SK-N-SH (cell line): ENCODE results near the gene STAT5B. TPM values are rescaled to one million over a fixed set of nuclear protein-coding genes. Genes with fewer than 3 reads are reported as not detected.

Source experiments
- CTCF ChIA-PET: fragments of 300-600, 350-600 bp; formaldehyde crosslinking; extraction: SDS; loops from one replicate; lab custom pipeline; 2021; lab: Yijun Ruan, JAX
- POLR2A ChIA-PET: fragments of 350-600 bp; sonication (Branson Sonifier 250); formaldehyde crosslinking; extraction: SDS; loops from one replicate; lab custom pipeline; 2020; ENCODE audit warnings: antibody characterized with exemption, inconsistent platforms; lab: Yijun Ruan, JAX
- DNase-seq: peaks from one replicate; pipeline ENCODE4 v3.0.0; 2012
- H2AFZ ChIP-seq: fragments of 200-600 bp; sonication (generic); 2 replicates; pipeline ENCODE4 v1.8.1; 2016; ENCODE audit warnings: antibody characterized with exemption, mild to moderate bottlenecking, low read depth
- H3F3A ChIP-seq: fragments of 200-600 bp; sonication (generic); replicated peaks from 2 replicates; pipeline ENCODE3; 2016; ENCODE audit warnings: antibody characterized with exemption, mild to moderate bottlenecking; ENCODE audit not compliant: insufficient read depth
- H3K27ac ChIP-seq, 2 experiments: fragments of 200-500 bp in 1 of 2; fragments of 200-600 bp in 1 of 2; sonication (Bioruptor generic) in 1 of 2; sonication (generic), shearing (Covaris generic) in 1 of 2; 2 replicates each; pipeline versions ENCODE4 v1.5.1 to v1.6.1; 2014 to 2016; ENCODE audit warnings: low read depth in 2 of 2, inconsistent platforms in 1 of 2, low read length in 1 of 2, mild to moderate bottlenecking in 1 of 2, mixed read lengths in 1 of 2
- H3K27me3 ChIP-seq: fragments of 200-600 bp; sonication (generic), shearing (Covaris generic); 2 replicates; pipeline ENCODE4 v1.6.1; 2016; ENCODE audit warnings: mixed run types; ENCODE audit not compliant: insufficient read depth
- H3K36me3 ChIP-seq, 2 experiments: fragments of 200-500 bp in 1 of 2; fragments of 200-600 bp in 1 of 2; sonication (Bioruptor generic) in 1 of 2; sonication (generic) in 1 of 2; replicated peaks in 1 of 2; 2 replicates each; pipeline versions ENCODE3 to v1.5.1; 2014 to 2016; ENCODE audit warnings: low read length in 1 of 2, mild to moderate bottlenecking in 1 of 2; ENCODE audit not compliant: insufficient read depth in 2 of 2, control insufficient read depth in 1 of 2
- H3K4me1 ChIP-seq, 2 experiments: fragments of 200-500 bp in 1 of 2; fragments of 200-600 bp in 1 of 2; sonication (Bioruptor generic) in 1 of 2; sonication (generic), shearing (Covaris generic) in 1 of 2; 2 replicates each; pipeline versions ENCODE4 v1.5.1 to v1.6.1; 2014 to 2016; ENCODE audit warnings: low read depth in 1 of 2, low read length in 1 of 2, mixed run types in 1 of 2; ENCODE audit not compliant: insufficient read depth in 2 of 2, control insufficient read depth in 1 of 2
- H3K4me2 ChIP-seq: fragments of 200-600 bp; sonication (generic), shearing (Covaris generic); 2 replicates; pipeline ENCODE4 v1.6.1; 2017; ENCODE audit warnings: mixed run types
- H3K4me3 ChIP-seq, 2 experiments: fragments of 200-500 bp in 1 of 2; fragments of 200-600 bp in 1 of 2; sonication (Bioruptor generic) in 1 of 2; sonication (generic), shearing (Covaris generic) in 1 of 2; 2 replicates each; pipeline versions ENCODE4 v1.5.1 to v1.8.1; 2014 to 2016; ENCODE audit warnings: low read depth in 2 of 2, inconsistent platforms in 1 of 2, low read length in 1 of 2, mild to moderate bottlenecking in 1 of 2, mixed read lengths in 1 of 2, moderate library complexity in 1 of 2
- H3K79me2 ChIP-seq: fragments of 200-600 bp; sonication (generic); 2 replicates; pipeline ENCODE4 v1.8.1; 2017; ENCODE audit warnings: mild to moderate bottlenecking; ENCODE audit not compliant: insufficient read depth
- H3K9ac ChIP-seq: fragments of 200-600 bp; sonication (generic); 2 replicates; pipeline ENCODE4 v1.6.1; 2017; ENCODE audit warnings: mixed run types
- H3K9me2 ChIP-seq: fragments of 200-600 bp; sonication (generic); 2 replicates; pipeline ENCODE4 v1.6.1; 2017; ENCODE audit warnings: mixed run types
- H3K9me3 ChIP-seq: fragments of 200-600 bp; sonication (generic); 2 replicates; pipeline ENCODE4 v1.6.1; 2017; ENCODE audit warnings: mixed run types, mild to moderate bottlenecking, moderate library complexity
- H4K20me1 ChIP-seq: fragments of 200-600 bp; sonication (generic); 2 replicates; pipeline ENCODE4 v1.6.1; 2017; ENCODE audit warnings: mild to moderate bottlenecking, mixed run types; ENCODE audit not compliant: insufficient read depth
- CHD2 ChIP-seq: fragments of 150-350 bp; IDR thresholded peaks from 2 replicates; pipeline ENCODE4 v1.6.1; 2018; ENCODE audit warnings: low read length; ENCODE audit not compliant: partially characterized antibody
- FOSL2 ChIP-seq: IDR thresholded peaks from 2 replicates; pipeline ENCODE4 v1.4.0; 2012; ENCODE audit warnings: low read depth, mild to moderate bottlenecking, moderate library complexity, borderline replicate concordance
- GABPA ChIP-seq: IDR thresholded peaks from 2 replicates; pipeline ENCODE4 v1.4.0; 2012; ENCODE audit warnings: low read depth, mild to moderate bottlenecking
- GATA2 ChIP-seq: sonication (generic); formaldehyde crosslinking; IDR thresholded peaks from 2 replicates; pipeline ENCODE4 v1.5.0; 2020; ENCODE audit warnings: mild to moderate bottlenecking, missing genetic modification reagents
- JUND ChIP-seq: IDR thresholded peaks from 2 replicates; pipeline ENCODE4 v1.4.0; 2012
- NFIC ChIP-seq: IDR thresholded peaks from 2 replicates; pipeline ENCODE4 v1.4.0; 2012; ENCODE audit warnings: borderline replicate concordance
- NRF1 ChIP-seq: IDR thresholded peaks from 2 replicates; pipeline ENCODE4 v1.6.1; 2012; ENCODE audit warnings: low read depth, mild to moderate bottlenecking, low read length
- RAD21 ChIP-seq: IDR thresholded peaks from 2 replicates; pipeline ENCODE4 v1.6.1; 2012; ENCODE audit warnings: mild to moderate bottlenecking, low read length
- RFX5 ChIP-seq: IDR thresholded peaks from 2 replicates; pipeline ENCODE4 v1.6.1; 2012; ENCODE audit warnings: mild to moderate bottlenecking, improper control_type of control experiment, low read length
- RXRA ChIP-seq: IDR thresholded peaks from 2 replicates; pipeline ENCODE4 v1.4.0; 2012; ENCODE audit warnings: low read depth, mild to moderate bottlenecking, borderline replicate concordance
- TEAD4 ChIP-seq: IDR thresholded peaks from 2 replicates; pipeline ENCODE4 v1.4.0; 2012; ENCODE audit warnings: mild to moderate bottlenecking, borderline replicate concordance; ENCODE audit not compliant: insufficient read depth
- YY1 ChIP-seq: IDR thresholded peaks from 2 replicates; pipeline ENCODE4 v1.4.0; 2012; ENCODE audit warnings: low read depth, mild to moderate bottlenecking
- WGBS: methylation state at CpG from one replicate; pipeline ENCODE4 v1.1.6; 2017; ENCODE audit warnings: low lambda C conversion rate; 5-methylcytosine and 5-hydroxymethylcytosine counted together
- polyA plus RNA-seq, 3 experiments: library from polyadenylated mRNA; depleted of rRNA; stranded (reverse); fragments of >200 nt; gene quantifications; 2 replicates each; pipeline ENCODE4 v1.2.3, GENCODE V29; 2012
- TF ChIP-seq, protein P1 (sequence below): fragments of 150-350 bp; IDR thresholded peaks from 2 replicates; pipeline ENCODE4 v1.6.1; 2016; ENCODE audit warnings: mild to moderate bottlenecking, low read depth, low read length
- TF ChIP-seq, protein P2 (sequence below): IDR thresholded peaks from 2 replicates; pipeline ENCODE4 v1.4.0; 2012; ENCODE audit warnings: low read depth
- TF ChIP-seq, protein P3 (sequence below): IDR thresholded peaks from 2 replicates; pipeline ENCODE4; 2012

Gene STAT5B
- polyA plus RNA-seq, 1 of the 3 experiments (the other 2 are of a cell fraction): 23.6 TPM

DNA sequence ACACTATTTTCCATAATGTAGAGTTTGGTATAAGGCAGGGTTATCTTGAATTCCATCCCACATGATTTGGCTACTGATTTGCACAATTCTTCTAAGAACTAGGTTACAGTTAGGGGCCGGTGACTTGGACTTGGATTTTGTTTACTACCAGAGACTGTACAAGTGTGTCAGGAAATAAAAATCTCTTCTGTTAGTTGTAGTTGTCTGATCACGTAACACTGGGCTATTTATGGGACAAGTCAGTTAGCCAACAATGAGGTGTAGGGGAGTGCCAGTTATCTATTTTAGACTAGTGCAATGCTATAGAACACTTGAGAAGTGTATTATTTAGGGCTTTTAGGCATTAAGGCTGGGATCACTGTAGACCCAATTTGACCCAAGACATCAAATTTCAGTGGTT is 42.2 kb downstream of the STAT5B start (continued):
- TF ChIP-seq, protein P1, sequence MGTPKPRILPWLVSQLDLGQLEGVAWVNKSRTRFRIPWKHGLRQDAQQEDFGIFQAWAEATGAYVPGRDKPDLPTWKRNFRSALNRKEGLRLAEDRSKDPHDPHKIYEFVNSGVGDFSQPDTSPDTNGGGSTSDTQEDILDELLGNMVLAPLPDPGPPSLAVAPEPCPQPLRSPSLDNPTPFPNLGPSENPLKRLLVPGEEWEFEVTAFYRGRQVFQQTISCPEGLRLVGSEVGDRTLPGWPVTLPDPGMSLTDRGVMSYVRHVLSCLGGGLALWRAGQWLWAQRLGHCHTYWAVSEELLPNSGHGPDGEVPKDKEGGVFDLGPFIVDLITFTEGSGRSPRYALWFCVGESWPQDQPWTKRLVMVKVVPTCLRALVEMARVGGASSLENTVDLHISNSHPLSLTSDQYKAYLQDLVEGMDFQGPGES: no peak
- TF ChIP-seq TEAD4: no peak
- TF ChIP-seq JUND: no peak
- no peak for TF ChIP-seq RXRA
- TF ChIP-seq, protein P2, sequence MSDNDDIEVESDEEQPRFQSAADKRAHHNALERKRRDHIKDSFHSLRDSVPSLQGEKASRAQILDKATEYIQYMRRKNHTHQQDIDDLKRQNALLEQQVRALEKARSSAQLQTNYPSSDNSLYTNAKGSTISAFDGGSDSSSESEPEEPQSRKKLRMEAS: no peak
- TF ChIP-seq, protein P3, sequence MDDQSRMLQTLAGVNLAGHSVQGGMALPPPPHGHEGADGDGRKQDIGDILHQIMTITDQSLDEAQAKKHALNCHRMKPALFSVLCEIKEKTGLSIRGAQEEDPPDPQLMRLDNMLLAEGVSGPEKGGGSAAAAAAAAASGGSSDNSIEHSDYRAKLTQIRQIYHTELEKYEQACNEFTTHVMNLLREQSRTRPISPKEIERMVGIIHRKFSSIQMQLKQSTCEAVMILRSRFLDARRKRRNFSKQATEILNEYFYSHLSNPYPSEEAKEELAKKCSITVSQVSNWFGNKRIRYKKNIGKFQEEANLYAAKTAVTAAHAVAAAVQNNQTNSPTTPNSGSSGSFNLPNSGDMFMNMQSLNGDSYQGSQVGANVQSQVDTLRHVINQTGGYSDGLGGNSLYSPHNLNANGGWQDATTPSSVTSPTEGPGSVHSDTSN: no peak
- TF ChIP-seq YY1: no peak

DNA sequence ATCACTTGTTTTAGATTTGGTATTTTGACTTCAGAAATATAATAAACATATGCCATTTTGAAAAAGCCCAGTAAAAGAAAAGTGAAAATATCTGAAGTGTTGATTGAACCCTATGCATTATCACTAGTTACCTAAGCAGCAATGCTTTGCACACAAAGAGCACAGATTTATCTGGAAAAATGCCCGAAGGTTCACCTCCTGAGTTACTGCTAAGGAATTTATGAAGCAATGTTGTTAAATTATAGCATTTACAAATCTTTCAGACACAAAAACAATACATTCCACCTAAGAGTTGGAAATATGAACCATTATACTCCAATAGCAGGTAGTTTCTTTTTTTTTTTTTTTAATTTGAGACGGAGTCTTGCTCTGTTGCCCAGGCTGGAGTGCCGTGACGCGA is 43.0 kb downstream of the STAT5B start:
- H3K36me3 ChIP-seq: peaks cover 0 to 10% of the 10 kb centered on the region in 2 experiments
- H3K79me2 ChIP-seq: peaks cover 47% of the 10 kb centered on the region
- no peaks in the 10 kb centered on the region; a peak in 1 of 4 replicates for H3K4me1 ChIP-seq
- H3K9me2 ChIP-seq: no peaks in the 10 kb centered on the region
- H3K27ac ChIP-seq: no peak overlapping the region
- ChIA-PET POLR2A (no interaction called here), CTCF (interaction anchor here (1.1 to 3.3 kb wide), 2 partner anchors 11 to 89 kb away, joined by 4 to 14 read pairs; no protein-coding TSS in a partner anchor)
- WGBS: 95% methylated on average over 5 of the region's 5 CpGs
- no peak overlapping the region for H2AFZ ChIP-seq
- no peak for TF ChIP-seq CHD2
- TF ChIP-seq FOSL2: no peak
- no peak for TF ChIP-seq NFIC
- no peak for TF ChIP-seq TEAD4
- no peak for TF ChIP-seq RFX5
- no peak for TF ChIP-seq YY1
- TF ChIP-seq RXRA: no peak
- TF ChIP-seq NRF1: no peak
- TF ChIP-seq GATA2 (CRISPR knock-in tag): no peak
- TF ChIP-seq GABPA: no peak
- H3K9me3 ChIP-seq: no peaks in the 10 kb centered on the region
- no peak overlapping the region for H3K4me2 ChIP-seq
- H4K20me1 ChIP-seq: no peaks in the 10 kb centered on the region
- no peaks in the 10 kb centered on the region for H3K27me3 ChIP-seq
- H3K4me3 ChIP-seq: no peak overlapping the region
- H3F3A ChIP-seq: peaks cover 6% of the 10 kb centered on the region
- no peak for DNase-seq
- no peak overlapping the region for H3K9ac ChIP-seq

DNA sequence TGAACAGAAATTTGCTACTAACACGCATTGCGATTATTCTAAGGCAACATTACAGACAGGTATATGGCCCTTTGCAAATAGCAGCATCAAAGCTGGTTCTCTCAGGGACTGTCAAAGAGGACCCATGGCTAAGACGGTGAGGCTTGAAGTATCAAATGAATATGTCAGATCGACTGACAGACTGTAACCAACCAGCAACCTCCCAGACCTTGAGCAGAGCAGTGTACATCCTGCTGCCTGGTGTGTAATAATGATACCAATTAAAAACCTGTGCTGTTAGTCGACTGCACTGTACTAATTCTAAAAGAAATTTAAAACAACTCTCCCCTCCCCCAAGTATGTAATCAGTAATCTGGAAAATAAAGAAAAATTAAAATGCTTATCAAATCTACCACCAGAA is 46.0 kb downstream of the STAT5B start:
- 72% methylated on average over 5 of the region's 5 CpGs for WGBS
- no peak for DNase-seq

More for the DNA sequence above, 46.0 kb downstream of the STAT5B start:
- H3K79me2 ChIP-seq: peaks cover 19% of the 10 kb centered on the region
- H3K4me2 ChIP-seq: no peak overlapping the region
- TF ChIP-seq RAD21: no peak
- TF ChIP-seq, all 33 proteins: peak for 0
- no peak overlapping the region for H3K27ac ChIP-seq
- H3K9me2 ChIP-seq: no peaks in the 10 kb centered on the region
- ChIA-PET POLR2A (no interaction called here), CTCF (interaction anchor here (3.3 kb wide), 1 partner anchor 8 kb away, joined by 14 read pairs; no protein-coding TSS in a partner anchor)
- H3K27me3 ChIP-seq: no peaks in the 10 kb centered on the region
- H3K4me1 ChIP-seq: no peaks in the 10 kb centered on the region; a peak in 1 of 4 replicates
- peaks cover 16% of the 10 kb centered on the region for H3F3A ChIP-seq
- H4K20me1 ChIP-seq: no peaks in the 10 kb centered on the region
- no peak overlapping the region for H3K9ac ChIP-seq
- H3K36me3 ChIP-seq: peaks cover 0 to 32% of the 10 kb centered on the region in 2 experiments
- H3K4me3 ChIP-seq: no peak overlapping the region
- no peak overlapping the region for H2AFZ ChIP-seq
- no peaks in the 10 kb centered on the region for H3K9me3 ChIP-seq
